Stimulated activated naive CD4-positive, alpha-beta T cell (primary cell): ENCODE measurements around the gene GRIK5.
"Not testable (repeated sequence)": the region's sequence is repeated elsewhere in the genome, so short reads cannot be mapped to it uniquely, and the experiment has no call there.

ENCODE experiments used
- DNase-seq, 6 experiments: peaks; one replicate each; lab custom pipeline; 2025; lab: John Stamatoyannopoulos, UW

Gene GRIK5

GRCh38 chr19:42017040-42017439 lies 53.0 kb downstream of the GRIK5 start:
- DNase-seq, result no peak

GRCh38 chr19:42012747-42013146 lies 57.3 kb downstream of the GRIK5 start:
- DNase-seq, result not testable (repeated sequence)

GRCh38 chr19:42010245-42011126 lies 59.5 kb downstream of the GRIK5 start:
- no peak for DNase-seq

- no peak for DNase-seq
Measured at GRCh38 chr19:42006569-42006968, 63.4 kb downstream of the GRIK5 start.

GRCh38 chr19:42005504-42005903 lies 64.5 kb downstream of the GRIK5 start:
- DNase-seq, result no peak

GRCh38 chr19:42003506-42004294 lies 66.3 kb downstream of the GRIK5 start:
- DNase-seq, result no peak

- DNase-seq, result no peak
Measured at GRCh38 chr19:41999878-42000208, 70.2 kb downstream of the GRIK5 start.

- no peak for DNase-seq
Measured at GRCh38 chr19:41999071-41999877, 70.7 kb downstream of the GRIK5 start.

GRCh38 chr19:41998246-41999020 lies 71.6 kb downstream of the GRIK5 start:
- DNase-seq, result no peak

- DNase-seq, result no peak
Measured at GRCh38 chr19:41997851-41998229, 72.2 kb downstream of the GRIK5 start.

- peak in 4 of 6 experiments; percentile 6 to 39 (median 26) for DNase-seq
Measured at GRCh38 chr19:41997121-41997850, 72.7 kb downstream of the GRIK5 start.

- no peak for DNase-seq
Measured at GRCh38 chr19:41995959-41996797, 73.8 kb downstream of the GRIK5 start.

GRCh38 chr19:41994994-41995958 lies 74.7 kb downstream of the GRIK5 start:
- DNase-seq, result no peak

GRCh38 chr19:41994521-41994971 lies 75.5 kb downstream of the GRIK5 start:
- peak in 1 of 6 experiments; percentile 60 for DNase-seq

- DNase-seq, result peak; percentile 8 to 66 (median 52)
Measured at GRCh38 chr19:41993612-41994483, 76.2 kb downstream of the GRIK5 start, which contains the start of gene ATP1A3. Gene ATP1A3 (minus strand): TSS chr19:41994230. CDS start chr19:41994076, 154 bp downstream.

GRCh38 chr19:41991925-41992569 lies 78.0 kb downstream of the GRIK5 start:
- DNase-seq, result not testable (repeated sequence)

- no peak for DNase-seq
Measured at GRCh38 chr19:41991025-41991424, 79.0 kb downstream of the GRIK5 start.
